Heart left ventricle (tissue), 11 donors: ENCODE data around the gene SHMT2. TPM values are rescaled to one million over a fixed set of nuclear protein-coding genes. Genes with fewer than 3 reads are reported as not detected.

ENCODE experiments used
- microRNA counts, 2 donors: library from miRNA; unstranded; fragments of <30 nt; microRNA quantifications; one replicate each; lab custom pipeline; 2016
- microRNA-seq, 4 donors: library from miRNA; unstranded; fragments of <30 nt; microRNA quantifications; one replicate each; pipeline versions ENCODE4 to v1.2.0, GENCODE V29; 2017 to 2020
- polyA plus RNA-seq, 2 donors: library from polyadenylated mRNA; stranded (reverse); fragments of 200-250 nt; gene quantifications; one replicate each; pipeline ENCODE4 v1.2.3, GENCODE V29; 2013
- total RNA-seq, 9 donors: library from RNA; depleted of rRNA in 2 of 9; stranded (reverse); fragments of >200 nt in 2 of 9; fragmentation: NEBNext Ultra II Directional in 3 of 9; extraction: Animal tissue kit (Norgen Biotek cat#: 25700) in 3 of 9; gene quantifications; one replicate each; pipeline versions ENCODE4 v1.1.0 to v1.2.4, GENCODE V29; 2016 to 2023
- donor health status: ischemic (EF 13 %, LVEDD 7.1; RV severe dilation, severe dysfunction).
- donor health status: healthy with polysubstance abuse.
- donor health status: DM: no; HTN: yes; CAD: no.
- donor health status: DM: no; HTN: no; CAD: no.
- donor health status: ischemic (EF 25% LVEDD 5.7; RV mildly dilated, moderate dysfunction).
- donor health status: healthy.
- donor health status: DM: yes; HTN: yes; CAD: no.
- donor health status: PGD.
- donor health status: nonischemic (EF 23%, LVEDD 6.1; RV moderate dilation, normal function).

The SHMT2 gene
- total and polyA plus RNA-seq, 11 donors: 15.9 to 76.5 (median 35.5) TPM

MicroRNAs within 50 kb of the gene (microRNA counts, 767-probe panel; counts per million panel counts)
- microRNA hsa-miR-1228-3p (lab: Ali Mortazavi, UCI): 71.6 to 309 counts per million in 2 donors

Small RNAs within 50 kb of the gene (microRNA-seq; reads per million reads assigned to microRNA genes)
- 1.1 to 2.3 (median 1.4) reads per million in 4 donors for gene MIR1228

Other genes starting within 250 kb of the SHMT2 start
- 1 to 10 TPM; 2.7 to 4.5 (median 3.6) TPM for gene ZBTB39, start 223.2 kb upstream of the SHMT2 start, total RNA-seq
- 1 to 10 TPM; 1.5 to 2.6 TPM for gene ZBTB39, start 223.2 kb upstream of the SHMT2 start, polyA plus RNA-seq
- not detected for gene TAC3, start 213.2 kb upstream of the SHMT2 start, total RNA-seq
- not detected for gene TAC3, start 213.2 kb upstream of the SHMT2 start, polyA plus RNA-seq
- gene MYO1A, start 179.6 kb upstream of the SHMT2 start, total RNA-seq: under 1 TPM in 3 of 9 donors, not detected in 6; 0.06 to 0.77 (median 0.45) TPM
- gene MYO1A, start 179.6 kb upstream of the SHMT2 start, polyA plus RNA-seq: under 1 TPM in 1 of 2 donors, not detected in 1; 0.19 TPM
- 10 to 100 TPM in 1 of 9 donors, 1 to 10 TPM in 8; 1.7 to 12.0 (median 3.6) TPM for gene NEMP1, start 150.9 kb upstream of the SHMT2 start, total RNA-seq
- 1 to 10 TPM; 1.4 to 2.2 TPM for gene NEMP1, start 150.9 kb upstream of the SHMT2 start, polyA plus RNA-seq
- gene NAB2, start 140.6 kb upstream of the SHMT2 start, total RNA-seq: 10 to 100 TPM in 8 of 9 donors, 1 to 10 TPM in 1; 8.7 to 20.3 (median 11.8) TPM
- 10 to 100 TPM; 10.7 to 30.1 TPM for gene NAB2, start 140.6 kb upstream of the SHMT2 start, polyA plus RNA-seq
- gene STAT6, start 118.3 kb upstream of the SHMT2 start, total RNA-seq: 10 to 100 TPM; 31.6 to 87.7 (median 37.6) TPM
- gene STAT6, start 118.3 kb upstream of the SHMT2 start, polyA plus RNA-seq: 10 to 100 TPM; 39.6 to 41.0 TPM
- gene LRP1, start 101.2 kb upstream of the SHMT2 start, total RNA-seq: 100 to 1,000 TPM in 4 of 9 donors, 10 to 100 TPM in 5; 51.5 to 316 (median 71.1) TPM
- 10 to 100 TPM; 23.0 to 31.5 TPM for gene LRP1, start 101.2 kb upstream of the SHMT2 start, polyA plus RNA-seq
- not detected for gene LRP1-AS, start 82.1 kb upstream of the SHMT2 start, total RNA-seq
- gene LRP1-AS, start 82.1 kb upstream of the SHMT2 start, polyA plus RNA-seq: not detected
- gene NXPH4, start 12.9 kb upstream of the SHMT2 start, total RNA-seq: 1 to 10 TPM; 1.9 to 8.0 (median 3.2) TPM
- 1 to 10 TPM; 1.3 to 2.3 TPM for gene NXPH4, start 12.9 kb upstream of the SHMT2 start, polyA plus RNA-seq
- 1 to 10 TPM in 3 of 9 donors, under 1 TPM in 5, not detected in 1; 0.47 to 5.7 (median 0.92) TPM for gene STAC3, start 21.5 kb downstream of the SHMT2 start, total RNA-seq
- under 1 TPM; 0.61 to 0.67 TPM for gene STAC3, start 21.5 kb downstream of the SHMT2 start, polyA plus RNA-seq
- gene R3HDM2, start 201.3 kb downstream of the SHMT2 start, total RNA-seq: 100 to 1,000 TPM in 1 of 9 donors, 10 to 100 TPM in 8; 33.1 to 102 (median 61.9) TPM
- 10 to 100 TPM; 12.7 to 24.5 TPM for gene R3HDM2, start 201.3 kb downstream of the SHMT2 start, polyA plus RNA-seq
- gene INHBC, start 205.1 kb downstream of the SHMT2 start, total RNA-seq: under 1 TPM in 1 of 9 donors, not detected in 8; 0.27 TPM
- under 1 TPM in 1 of 2 donors, not detected in 1; 0.03 TPM for gene INHBC, start 205.1 kb downstream of the SHMT2 start, polyA plus RNA-seq
- under 1 TPM in 1 of 9 donors, not detected in 8; 0.64 TPM for gene INHBE, start 225.6 kb downstream of the SHMT2 start, total RNA-seq
- under 1 TPM in 1 of 2 donors, not detected in 1; 0.03 TPM for gene INHBE, start 225.6 kb downstream of the SHMT2 start, polyA plus RNA-seq
- 1 to 10 TPM in 4 of 9 donors, under 1 TPM in 5; 0.19 to 2.6 (median 0.83) TPM for gene GLI1, start 230.1 kb downstream of the SHMT2 start, total RNA-seq
- gene GLI1, start 230.1 kb downstream of the SHMT2 start, polyA plus RNA-seq: under 1 TPM; 0.08 to 0.97 TPM